ENCODE measurements around the gene RBM14.

DNA sequence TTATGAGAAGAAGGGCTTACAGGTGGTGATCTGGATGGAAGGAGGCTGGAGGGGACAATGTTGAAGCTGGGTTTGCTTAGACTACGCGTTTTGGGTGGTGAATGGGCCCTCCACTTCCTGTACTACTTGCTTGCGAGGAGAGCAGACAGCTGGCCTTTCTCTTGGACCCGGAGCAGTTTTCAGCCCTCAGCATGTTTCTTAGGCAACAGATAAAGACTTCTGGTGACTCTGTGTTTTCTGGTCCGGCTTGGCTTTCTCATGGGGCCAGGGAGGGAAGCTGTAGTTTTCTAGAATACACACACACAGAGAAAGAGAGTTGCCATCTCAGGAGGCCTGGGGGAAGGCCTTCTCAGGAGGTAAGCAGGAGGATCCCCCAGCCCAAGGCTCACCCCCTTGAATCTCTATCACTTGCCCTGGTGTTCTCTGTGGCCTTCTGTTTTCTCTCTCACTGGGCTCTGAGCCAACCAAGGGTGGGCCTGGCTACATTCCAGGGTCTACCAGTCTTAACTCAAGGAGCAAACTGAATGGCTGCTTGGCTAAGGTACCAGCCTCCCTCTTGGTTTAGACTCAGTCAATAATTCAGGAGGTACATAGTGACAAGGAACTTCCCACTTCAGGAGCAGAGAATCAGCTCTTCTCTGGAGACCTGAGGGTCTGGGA lies 21.1 kb upstream of the RBM14 start:
- TF ChIP-seq, protein P1, sequence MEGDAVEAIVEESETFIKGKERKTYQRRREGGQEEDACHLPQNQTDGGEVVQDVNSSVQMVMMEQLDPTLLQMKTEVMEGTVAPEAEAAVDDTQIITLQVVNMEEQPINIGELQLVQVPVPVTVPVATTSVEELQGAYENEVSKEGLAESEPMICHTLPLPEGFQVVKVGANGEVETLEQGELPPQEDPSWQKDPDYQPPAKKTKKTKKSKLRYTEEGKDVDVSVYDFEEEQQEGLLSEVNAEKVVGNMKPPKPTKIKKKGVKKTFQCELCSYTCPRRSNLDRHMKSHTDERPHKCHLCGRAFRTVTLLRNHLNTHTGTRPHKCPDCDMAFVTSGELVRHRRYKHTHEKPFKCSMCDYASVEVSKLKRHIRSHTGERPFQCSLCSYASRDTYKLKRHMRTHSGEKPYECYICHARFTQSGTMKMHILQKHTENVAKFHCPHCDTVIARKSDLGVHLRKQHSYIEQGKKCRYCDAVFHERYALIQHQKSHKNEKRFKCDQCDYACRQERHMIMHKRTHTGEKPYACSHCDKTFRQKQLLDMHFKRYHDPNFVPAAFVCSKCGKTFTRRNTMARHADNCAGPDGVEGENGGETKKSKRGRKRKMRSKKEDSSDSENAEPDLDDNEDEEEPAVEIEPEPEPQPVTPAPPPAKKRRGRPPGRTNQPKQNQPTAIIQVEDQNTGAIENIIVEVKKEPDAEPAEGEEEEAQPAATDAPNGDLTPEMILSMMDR (IDR thresholded peaks at IDR 0.05), result no peak
- TF ChIP-seq POLR2A (IDR thresholded peaks at IDR 0.05) (no peak), EP300 (IDR thresholded peaks at IDR 0.05) (no peak)

Data from tibial nerve (tissue), 4 donors.